Adrenal gland (tissue), 12 donors: Measurements from ENCODE around the gene TTC5. TPM values are rescaled to one million over a fixed set of nuclear protein-coding genes. Genes with fewer than 3 reads are reported as not detected.
"Not testable (repeated sequence)": the region's sequence is repeated elsewhere in the genome, so short reads cannot be mapped to it uniquely, and the experiment has no call there.

Experiments
- DNase-seq, 7 donors: peaks; one replicate each; pipeline ENCODE4 v3.0.0-alpha.2; 2019 to 2020
- H3K27ac ChIP-seq, 5 donors: fragments of 200-600 bp; sonication (generic) in 4 of 5; 1 replicate in 3 of 5; 2 replicates in 2 of 5; pipeline versions ENCODE4 v1.5.1 to v1.8.0; 2016 to 2020; ENCODE audit warnings: mild to moderate bottlenecking in 1 of 5
- H3K27me3 ChIP-seq: fragments of 200-600 bp; 2 replicates; pipeline ENCODE4 v1.8.0; 2021
- H3K36me3 ChIP-seq, 2 donors: fragments of 200-600 bp; replicated peaks in 1 of 2; 1 replicate in 1 of 2; 2 replicates in 1 of 2; pipeline versions ENCODE4 v1.5.1 to v1.8.0; 2018 to 2022
- H3K4me1 ChIP-seq, 2 donors: fragments of 200-600 bp; replicated peaks in 1 of 2; 1 replicate in 1 of 2; 2 replicates in 1 of 2; pipeline versions ENCODE4 v1.5.1 to v1.8.0; 2018 to 2021
- H3K4me3 ChIP-seq, 4 donors: fragments of 200-600 bp; sonication (generic) in 3 of 4; one replicate each; pipeline ENCODE4 v1.5.1; 2016 to 2018
- H3K9me3 ChIP-seq, 3 donors: fragments of 200-600 bp; sonication (generic) in 1 of 3; replicated peaks in 1 of 3; 1 replicate in 2 of 3; 2 replicates in 1 of 3; pipeline versions ENCODE4 v1.5.1 to v1.8.0; 2016 to 2021
- CTCF ChIP-seq, 6 experiments: fragments of 450-650 bp in 4 of 6; fragments of 200-600 bp in 2 of 6; sonication (generic) in 1 of 6; IDR thresholded peaks; 1 replicate in 5 of 6; 2 replicates in 1 of 6; pipeline versions ENCODE4 v1.5.1 to v1.8.0; 2016 to 2021; ENCODE audit warnings: antibody characterized with exemption in 6 of 6, mild to moderate bottlenecking in 2 of 6, moderate library complexity in 1 of 6
- POLR2A ChIP-seq, 2 donors: fragments of 450-650 bp; IDR thresholded peaks; one replicate each; pipeline ENCODE4 v1.6.1; 2017; ENCODE audit warnings: antibody characterized with exemption in 2 of 2, mild to moderate bottlenecking in 2 of 2, moderate library complexity in 1 of 2
- WGBS, 4 donors: extraction: QIAGEN DNeasy Blood & Tissue Kit in 2 of 4; methylation state at CpG; one replicate each; pipeline versions ENCODE4 v1.1.5 to v1.1.7; 2013 to 2017; 5-methylcytosine and 5-hydroxymethylcytosine counted together
- intact Hi-C, 2 donors: fragments of 100-400 bp; cut with DNase I; formaldehyde crosslinking; loops; one replicate each; pipeline versions ENCODE4 v1.14.1 to v1.15.0; 2022 to 2023
- polyA plus RNA-seq, 3 donors: library from polyadenylated mRNA; stranded (reverse); fragments of 200-250 nt in 2 of 3; fragments of 350-450 nt in 1 of 3; fragmentation: Illumina TruSeq in 1 of 3; extraction: RNeasy Lipid Tissue Mini Kit (QIAGEN cat#74804) in 1 of 3; gene quantifications; one replicate each; pipeline ENCODE4 v1.2.3, GENCODE V29; 2013 to 2014
- small RNA-seq, 2 donors: library from RNA; depleted of rRNA; stranded (forward); fragments of <200 nt; gene quantifications; one replicate each; pipeline ENCODE3, GENCODE V24; 2016
- total RNA-seq, 9 donors: library from RNA; depleted of rRNA in 4 of 9; stranded (reverse); fragments of >200 nt in 4 of 9; fragments of 120-200 nt in 1 of 9; fragmentation: NEBNext Ultra II Directional in 1 of 9; extraction: Animal tissue kit (Norgen Biotek cat#: 25700) in 1 of 9; gene quantifications; one replicate each; pipeline versions ENCODE4 v1.1.0 to v1.2.4, GENCODE V29; 2013 to 2023
- donor health status: healthy with polysubstance abuse.
- donor health status: Bipolar disorder and iron deficiency.
- donor health status: DM: yes; HTN: yes; CAD: no.
- donor health status: DM: no; HTN: no; CAD: no.
- donor health status: DM: no; HTN: no; CAD: no.
- donor health status: DM: yes; HTN: yes; CAD: no.

TTC5 gene
- total and polyA plus RNA-seq, 12 donors: 3.9 to 28.6 (median 15.0) TPM

- no peak for TF ChIP-seq CTCF (IDR thresholded peaks at IDR 0.05)
- TF ChIP-seq POLR2A (IDR thresholded peaks at IDR 0.05): no peak
- Histone ChIP-seq H3K27ac (no peak overlapping the region), H3K9me3 (no peaks in the 10 kb centered on the region), H3K4me1 (no peaks in the 10 kb centered on the region), H3K36me3 (no peaks in the 10 kb centered on the region), H3K27me3 (no peaks in the 10 kb centered on the region), H3K4me3 (no peak overlapping the region)
- intact Hi-C loops: no loop called here
- DNase-seq: no peak
- WGBS, 4 donors: 96 to 100% (median 99%) methylated on average over 2 of the region's 2 CpGs
These were observed 31.7 kb downstream of the TTC5 start for GRCh38 chr14:20274062-20274461.

GRCh38 chr14:20264361-20264760 is 41.4 kb downstream of the TTC5 start:
- H3K36me3 ChIP-seq, H3K4me1 ChIP-seq, H3K9me3 ChIP-seq, DNase-seq, H3K27ac ChIP-seq, intact Hi-C loops, H3K4me3 ChIP-seq, H3K27me3 ChIP-seq: not testable (repeated sequence)
- 86 to 92% (median 89%) methylated on average over 5 of the region's 5 CpGs for WGBS, 4 donors

GRCh38 chr14:20262642-20263128 is 43.1 kb downstream of the TTC5 start:
- no peaks in the 10 kb centered on the region for H3K27me3 ChIP-seq

GRCh38 chr14:20247646-20248246 is 58.0 kb downstream of the TTC5 start:
- H3K9me3 ChIP-seq: no peaks in the 10 kb centered on the region
- H3K4me1 ChIP-seq: no peaks in the 10 kb centered on the region
- intact Hi-C loops: no loop called here
- 53 to 64% (median 58%) methylated on average over 3 of the region's 3 CpGs for WGBS, 4 donors
- H3K4me3 ChIP-seq: no peak overlapping the region
- H3K27ac ChIP-seq: no peak overlapping the region
- H3K27me3 ChIP-seq: no peaks in the 10 kb centered on the region
- DNase-seq: no peak
- no peaks in the 10 kb centered on the region for H3K36me3 ChIP-seq
- no peak for TF ChIP-seq POLR2A (IDR thresholded peaks at IDR 0.05)

More at GRCh38 chr14:20262642-20263128, 43.1 kb downstream of the TTC5 start:
- H3K4me3 ChIP-seq: no peak overlapping the region
- TF ChIP-seq POLR2A (IDR thresholded peaks at IDR 0.05): no peak
- TF ChIP-seq CTCF (IDR thresholded peaks at IDR 0.05): no peak
- intact Hi-C loops: no loop called here
- WGBS, 4 donors: 48 to 55% (median 52%) methylated on average over 3 of the region's 3 CpGs
- no peak for DNase-seq
- H3K4me1 ChIP-seq: no peaks in the 10 kb centered on the region
- H3K9me3 ChIP-seq: no peaks in the 10 kb centered on the region
- H3K27ac ChIP-seq: no peak overlapping the region
- H3K36me3 ChIP-seq: no peaks in the 10 kb centered on the region

Small RNAs within 50 kb of the gene (small RNA-seq; reads per million reads assigned to genes)
- gene SNORA79B (0 reads per million in 2 donors), gene SNORD126 (166 to 187 reads per million in 2 donors)

Other genes with a start within 250 kb of the TTC5 start
- gene OR4L1, start 245.9 kb downstream of the TTC5 start, total RNA-seq: not detected
- gene OR4L1, start 245.9 kb downstream of the TTC5 start, polyA plus RNA-seq: not detected
- not detected for gene OR4K17, start 195.2 kb downstream of the TTC5 start, total RNA-seq
- gene OR4K17, start 195.2 kb downstream of the TTC5 start, polyA plus RNA-seq: not detected
- gene OR4N5, start 167.1 kb downstream of the TTC5 start, total RNA-seq: not detected
- gene OR4N5, start 167.1 kb downstream of the TTC5 start, polyA plus RNA-seq: not detected
- gene OR11G2, start 115.1 kb downstream of the TTC5 start, total RNA-seq: not detected
- not detected for gene OR11G2, start 115.1 kb downstream of the TTC5 start, polyA plus RNA-seq
- not detected for gene OR11H6, start 82.2 kb downstream of the TTC5 start, total RNA-seq
- not detected for gene OR11H6, start 82.2 kb downstream of the TTC5 start, polyA plus RNA-seq
- gene OR11H7, start 77.0 kb downstream of the TTC5 start, total RNA-seq: not detected
- not detected for gene OR11H7, start 77.0 kb downstream of the TTC5 start, polyA plus RNA-seq
- not detected for gene OR11H4, start 66.7 kb downstream of the TTC5 start, total RNA-seq
- gene OR11H4, start 66.7 kb downstream of the TTC5 start, polyA plus RNA-seq: not detected
- 10 to 100 TPM; 16.8 to 42.7 (median 31.8) TPM for gene CCNB1IP1, start 27.3 kb upstream of the TTC5 start, total RNA-seq
- gene CCNB1IP1, start 27.3 kb upstream of the TTC5 start, polyA plus RNA-seq: 10 to 100 TPM; 21.2 to 62.5 (median 41.9) TPM
- 10 to 100 TPM in 7 of 9 donors, 1 to 10 TPM in 2; 8.5 to 40.3 (median 22.9) TPM for gene PARP2, start 37.7 kb upstream of the TTC5 start, total RNA-seq
- 10 to 100 TPM; 30.5 to 55.2 (median 33.9) TPM for gene PARP2, start 37.7 kb upstream of the TTC5 start, polyA plus RNA-seq
- gene TEP1, start 107.5 kb upstream of the TTC5 start, total RNA-seq: 10 to 100 TPM in 8 of 9 donors, 1 to 10 TPM in 1; 8.7 to 59.8 (median 35.6) TPM
- gene TEP1, start 107.5 kb upstream of the TTC5 start, polyA plus RNA-seq: 10 to 100 TPM; 22.9 to 39.7 (median 24.9) TPM
- under 1 TPM in 8 of 9 donors, not detected in 1; 0.18 to 0.95 (median 0.37) TPM for gene KLHL33, start 130.2 kb upstream of the TTC5 start, total RNA-seq
- under 1 TPM; 0.13 to 0.64 (median 0.17) TPM for gene KLHL33, start 130.2 kb upstream of the TTC5 start, polyA plus RNA-seq
- gene OSGEP, start 148.9 kb upstream of the TTC5 start, total RNA-seq: 10 to 100 TPM; 25.0 to 57.2 (median 37.4) TPM
- 100 to 1,000 TPM in 2 of 3 donors, 10 to 100 TPM in 1; 31.8 to 102 (median 102) TPM for gene OSGEP, start 148.9 kb upstream of the TTC5 start, polyA plus RNA-seq
- 100 to 1,000 TPM in 8 of 9 donors, 10 to 100 TPM in 1; 98.4 to 206 (median 165) TPM for gene APEX1, start 149.3 kb upstream of the TTC5 start, total RNA-seq
- 100 to 1,000 TPM in 2 of 3 donors, 10 to 100 TPM in 1; 94.1 to 304 (median 125) TPM for gene APEX1, start 149.3 kb upstream of the TTC5 start, polyA plus RNA-seq
- gene PIP4P1, start 155.5 kb upstream of the TTC5 start, total RNA-seq: 10 to 100 TPM; 10.6 to 60.1 (median 28.6) TPM
- gene PIP4P1, start 155.5 kb upstream of the TTC5 start, polyA plus RNA-seq: 10 to 100 TPM; 31.9 to 37.6 (median 36.3) TPM
- gene PNP, start 163.5 kb upstream of the TTC5 start, total RNA-seq: 10 to 100 TPM in 7 of 9 donors, 1 to 10 TPM in 2; 5.4 to 57.5 (median 17.4) TPM
- gene PNP, start 163.5 kb upstream of the TTC5 start, polyA plus RNA-seq: 100 to 1,000 TPM in 1 of 3 donors, 10 to 100 TPM in 2; 14.3 to 101 (median 25.6) TPM
- under 1 TPM in 5 of 9 donors, not detected in 4; 0.21 to 0.75 (median 0.58) TPM for gene RNASE10, start 199.6 kb upstream of the TTC5 start, total RNA-seq
- under 1 TPM in 2 of 3 donors, not detected in 1; 0.30 to 0.32 TPM for gene RNASE10, start 199.6 kb upstream of the TTC5 start, polyA plus RNA-seq